HG03103 (cell line): Measurements from ENCODE around the gene GFPT1.
"Not testable (repeated sequence)": the region's sequence is repeated elsewhere in the genome, so short reads cannot be mapped to it uniquely, and the experiment has no call there.

Experiments used
- ATAC-seq: cut with Tn5 transposase; IDR thresholded peaks from one replicate; pipeline ENCODE4 v1.9.1; 2021; ENCODE audit warnings: low read depth; ENCODE audit not compliant: unreplicated experiment

The GFPT1 gene

GRCh38 chr2:69384618-69385081 is 2.4 kb downstream of the GFPT1 start:
- ATAC-seq, result no peak

GRCh38 chr2:69383176-69383812 is 3.7 kb downstream of the GFPT1 start:
- no peak for ATAC-seq

- ATAC-seq, result no peak
Measured at GRCh38 chr2:69382547-69382946, 4.5 kb downstream of the GFPT1 start.

GRCh38 chr2:69381337-69381737 is 5.7 kb downstream of the GFPT1 start:
- no peak for ATAC-seq

- ATAC-seq, result no peak
Measured at GRCh38 chr2:69380072-69380917, 6.7 kb downstream of the GFPT1 start.

- no peak for ATAC-seq
Measured at GRCh38 chr2:69376403-69376802, 10.6 kb downstream of the GFPT1 start.

- no peak for ATAC-seq
Measured at GRCh38 chr2:69375494-69376353, 11.3 kb downstream of the GFPT1 start.

- ATAC-seq, result no peak
Measured at GRCh38 chr2:69372767-69373166, 14.3 kb downstream of the GFPT1 start.

- no peak for ATAC-seq
Measured at GRCh38 chr2:69369802-69370201, 17.2 kb downstream of the GFPT1 start.

- no peak for ATAC-seq
Measured at GRCh38 chr2:69368588-69368987, 18.4 kb downstream of the GFPT1 start.

GRCh38 chr2:69359371-69359770 is 27.7 kb downstream of the GFPT1 start:
- no peak for ATAC-seq

- no peak for ATAC-seq
Measured at GRCh38 chr2:69358914-69359313, 28.1 kb downstream of the GFPT1 start.

GRCh38 chr2:69356471-69356870 is 30.6 kb downstream of the GFPT1 start:
- no peak for ATAC-seq

GRCh38 chr2:69354976-69355375 is 32.1 kb downstream of the GFPT1 start:
- not testable (repeated sequence) for ATAC-seq

- ATAC-seq, result no peak
Measured at GRCh38 chr2:69353360-69353759, 33.7 kb downstream of the GFPT1 start.

- no peak for ATAC-seq
Measured at GRCh38 chr2:69348781-69349180, 38.2 kb downstream of the GFPT1 start.

- ATAC-seq, result no peak
Measured at GRCh38 chr2:69345434-69345833, 41.6 kb downstream of the GFPT1 start.

GRCh38 chr2:69344305-69344704 is 42.7 kb downstream of the GFPT1 start:
- no peak for ATAC-seq

- no peak for ATAC-seq
Measured at GRCh38 chr2:69340101-69340775, 46.8 kb downstream of the GFPT1 start.

- ATAC-seq, result no peak
Measured at GRCh38 chr2:69335311-69335710, 51.7 kb downstream of the GFPT1 start.
